ENCODE results near the gene KIF18B.

DNA sequence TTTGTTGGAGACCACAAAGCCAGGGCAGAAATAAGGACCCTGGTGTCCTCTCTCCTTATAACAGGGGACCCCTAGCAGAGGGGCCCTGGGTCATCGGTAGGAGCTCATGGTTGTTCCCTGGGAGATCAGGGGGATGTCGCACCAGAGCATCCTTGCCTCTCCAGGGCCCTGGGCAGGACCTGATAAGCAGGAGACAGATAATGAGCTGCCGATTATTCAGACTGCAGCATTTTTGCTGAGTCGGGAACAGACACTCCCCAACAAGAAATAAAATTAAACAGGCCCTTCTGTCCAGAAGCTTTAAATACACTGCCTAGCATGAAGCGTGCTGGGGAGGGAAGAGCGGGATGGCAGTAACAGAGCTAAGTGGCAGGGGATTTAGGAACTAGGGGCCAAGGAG lies 16.9 kb downstream of the KIF18B start:
- TF ChIP-seq ZBTB38 (CRISPR knock-in tag; IDR thresholded peaks at IDR 0.05) (no peak), YY1 (IDR thresholded peaks at IDR 0.05; ENCODE audit: insufficient read depth, insufficient replicate concordance, low read depth, low read length) (no peak)
